ENCODE data around the gene KIF18A. TPM values are rescaled to one million over a fixed set of nuclear protein-coding genes. Genes with fewer than 3 reads are reported as not detected.
A peak's percentile ranks its signal among the peaks of the same experiment; 100 is the strongest.

KIF18A gene
- total and polyA plus RNA-seq, 2 of the 13 experiments (the other 11 are each of a cell fraction or from before 2014, with no cell fraction given), result 3.4 to 14.4 TPM

DNA sequence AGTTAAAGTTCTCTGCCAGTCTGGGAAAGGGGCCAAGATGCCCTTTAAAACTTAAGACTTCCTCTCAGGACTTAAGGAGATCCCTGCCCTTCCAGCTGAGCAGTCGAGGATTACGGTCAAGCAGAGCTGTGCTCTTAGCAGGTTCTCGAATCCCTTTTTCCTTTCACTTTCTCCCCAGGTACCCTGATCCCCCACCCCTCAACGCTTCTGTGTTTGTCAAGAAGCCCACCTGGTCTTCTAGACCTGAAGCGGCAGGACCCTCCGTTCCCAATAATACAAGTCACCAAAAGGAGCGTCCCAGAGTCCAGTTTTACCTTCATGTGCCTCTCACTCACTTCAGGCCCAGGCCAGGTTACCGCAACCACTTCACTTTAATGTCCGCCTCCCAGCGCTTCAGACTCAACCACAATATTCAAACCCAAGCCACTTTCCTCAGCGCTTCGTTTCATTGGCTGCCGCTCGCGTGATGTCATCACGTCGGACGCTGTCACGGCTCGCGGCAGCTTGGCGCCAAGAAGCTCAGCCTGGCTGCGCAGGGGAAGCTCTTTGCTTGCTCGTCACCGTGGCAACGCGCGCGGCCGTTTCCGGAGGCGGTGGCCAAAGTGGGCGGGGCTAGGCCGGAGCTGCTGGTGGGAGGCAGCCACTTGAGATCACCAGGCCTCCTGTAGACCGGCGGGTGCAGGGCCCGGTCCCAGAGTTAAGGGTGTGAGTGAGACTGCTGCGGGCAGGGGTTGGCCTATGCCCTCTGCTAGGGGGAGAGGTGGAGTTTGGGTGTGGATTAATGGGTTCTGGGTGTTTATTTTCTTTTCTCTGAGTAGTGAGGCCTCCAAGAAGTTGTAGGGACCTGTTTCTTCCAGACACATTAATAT is at the start of gene KIF18A, which contains the start of gene METTL15 (continued):
- TF ChIP-seq, protein P1, sequence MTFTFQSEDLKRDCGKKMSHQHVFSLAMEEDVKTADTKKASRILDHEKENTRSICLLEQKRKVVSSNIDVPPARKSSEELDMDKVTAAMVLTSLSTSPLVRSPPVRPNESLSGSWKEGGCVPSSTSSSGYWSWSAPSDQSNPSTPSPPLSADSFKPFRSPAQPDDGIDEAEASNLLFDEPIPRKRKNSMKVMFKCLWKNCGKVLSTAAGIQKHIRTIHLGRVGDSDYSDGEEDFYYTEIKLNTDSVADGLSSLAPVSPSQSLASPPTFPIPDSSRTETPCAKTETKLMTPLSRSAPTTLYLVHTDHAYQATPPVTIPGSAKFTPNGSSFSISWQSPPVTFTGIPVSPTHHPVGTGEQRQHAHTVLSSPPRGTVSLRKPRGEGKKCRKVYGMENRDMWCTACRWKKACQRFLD (CRISPR knock-in tag; IDR thresholded peaks at IDR 0.05; ENCODE audit: borderline replicate concordance), result no peak; the same call in 1 of the 2 replicates
- TF ChIP-seq CHCHD3 (CRISPR knock-in tag; IDR thresholded peaks at IDR 0.05) (no peak), POLR2AphosphoS5 (IDR thresholded peaks at IDR 0.05; ENCODE audit: low read depth, low read length) (peak; percentile 84), THAP8 (CRISPR knock-in tag; IDR thresholded peaks at IDR 0.05; ENCODE audit: borderline replicate concordance) (no peak), SKI (IDR thresholded peaks at IDR 0.05; ENCODE audit: partially characterized antibody) (no peak), JARID2 (CRISPR knock-in tag; IDR thresholded peaks at IDR 0.05; ENCODE audit: insufficient replicate concordance) (no peak), ZNF441 (CRISPR knock-in tag; IDR thresholded peaks at IDR 0.05; ENCODE audit: borderline replicate concordance) (no peak), ZBTB37 (CRISPR knock-in tag; IDR thresholded peaks at IDR 0.05) (no peak), PRDM4 (CRISPR knock-in tag; IDR thresholded peaks at IDR 0.05; ENCODE audit: borderline replicate concordance) (no peak), MAFG (CRISPR knock-in tag; IDR thresholded peaks at IDR 0.05) (no peak)
- TF ChIP-seq, protein P2, sequence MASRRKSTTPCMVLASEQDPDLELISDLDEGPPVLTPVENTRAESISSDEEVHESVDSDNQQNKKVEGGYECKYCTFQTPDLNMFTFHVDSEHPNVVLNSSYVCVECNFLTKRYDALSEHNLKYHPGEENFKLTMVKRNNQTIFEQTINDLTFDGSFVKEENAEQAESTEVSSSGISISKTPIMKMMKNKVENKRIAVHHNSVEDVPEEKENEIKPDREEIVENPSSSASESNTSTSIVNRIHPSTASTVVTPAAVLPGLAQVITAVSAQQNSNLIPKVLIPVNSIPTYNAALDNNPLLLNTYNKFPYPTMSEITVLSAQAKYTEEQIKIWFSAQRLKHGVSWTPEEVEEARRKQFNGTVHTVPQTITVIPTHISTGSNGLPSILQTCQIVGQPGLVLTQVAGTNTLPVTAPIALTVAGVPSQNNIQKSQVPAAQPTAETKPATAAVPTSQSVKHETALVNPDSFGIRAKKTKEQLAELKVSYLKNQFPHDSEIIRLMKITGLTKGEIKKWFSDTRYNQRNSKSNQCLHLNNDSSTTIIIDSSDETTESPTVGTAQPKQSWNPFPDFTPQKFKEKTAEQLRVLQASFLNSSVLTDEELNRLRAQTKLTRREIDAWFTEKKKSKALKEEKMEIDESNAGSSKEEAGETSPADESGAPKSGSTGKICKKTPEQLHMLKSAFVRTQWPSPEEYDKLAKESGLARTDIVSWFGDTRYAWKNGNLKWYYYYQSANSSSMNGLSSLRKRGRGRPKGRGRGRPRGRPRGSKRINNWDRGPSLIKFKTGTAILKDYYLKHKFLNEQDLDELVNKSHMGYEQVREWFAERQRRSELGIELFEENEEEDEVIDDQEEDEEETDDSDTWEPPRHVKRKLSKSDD (CRISPR knock-in tag; IDR thresholded peaks at IDR 0.05; ENCODE audit: low read depth), result no peak
- TF ChIP-seq, protein P3, sequence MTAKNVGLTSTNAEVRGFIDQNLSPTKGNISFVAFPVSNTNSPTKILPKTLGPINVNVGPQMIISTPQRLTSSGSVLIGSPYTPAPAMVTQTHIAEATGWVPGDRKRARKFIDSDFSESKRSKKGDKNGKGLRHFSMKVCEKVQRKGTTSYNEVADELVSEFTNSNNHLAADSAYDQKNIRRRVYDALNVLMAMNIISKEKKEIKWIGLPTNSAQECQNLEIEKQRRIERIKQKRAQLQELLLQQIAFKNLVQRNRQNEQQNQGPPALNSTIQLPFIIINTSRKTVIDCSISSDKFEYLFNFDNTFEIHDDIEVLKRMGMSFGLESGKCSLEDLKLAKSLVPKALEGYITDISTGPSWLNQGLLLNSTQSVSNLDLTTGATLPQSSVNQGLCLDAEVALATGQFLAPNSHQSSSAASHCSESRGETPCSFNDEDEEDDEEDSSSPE (CRISPR knock-in tag; IDR thresholded peaks at IDR 0.05), result peak; percentile 99
